Activated T-cell treated with anti-CD3 and anti-CD28 coated beads, Interleukin-2, amount 50 U/mL, for 24 hours (primary cell): ENCODE measurements around the gene NLRP1.

Source experiments
- DNase-seq: peaks from one replicate; pipeline ENCODE4 v3.0.0-alpha.2; 2020
- H3K27ac Mint-ChIP-seq: 2 replicates; pipeline ENCODE4 v1.8.0; 2020; ENCODE audit warnings: mild to moderate bottlenecking, mixed read lengths
- H3K27me3 Mint-ChIP-seq: 2 replicates; pipeline ENCODE4 v1.8.0; 2020; ENCODE audit warnings: mixed read lengths
- H3K36me3 Mint-ChIP-seq: 2 replicates; pipeline ENCODE4 v1.8.0; 2020; ENCODE audit warnings: low read depth, mixed read lengths
- H3K4me1 Mint-ChIP-seq: 2 replicates; pipeline ENCODE4 v1.8.0; 2020; ENCODE audit warnings: low read depth, mixed read lengths
- H3K4me3 Mint-ChIP-seq: 2 replicates; pipeline ENCODE4 v1.8.0; 2020; ENCODE audit warnings: mild to moderate bottlenecking, moderate library complexity, mixed read lengths
- H3K9me3 Mint-ChIP-seq: 2 replicates; pipeline ENCODE4 v1.8.0; 2020; ENCODE audit warnings: mixed read lengths

NLRP1 gene

GRCh38 chr17:5605452-5605851 is 21.1 kb upstream of the NLRP1 start:
- H3K4me3 Mint-ChIP-seq, result no peak overlapping the region

GRCh38 chr17:5600041-5600440 is 15.7 kb upstream of the NLRP1 start:
- no peak overlapping the region for H3K4me3 Mint-ChIP-seq
- H3K27ac Mint-ChIP-seq, result no peak overlapping the region
- no peaks in the 10 kb centered on the region for H3K9me3 Mint-ChIP-seq
- no peaks in the 10 kb centered on the region for H3K4me1 Mint-ChIP-seq
- H3K27me3 Mint-ChIP-seq, result peaks cover 65% of the 10 kb centered on the region
- no peak for DNase-seq
- H3K36me3 Mint-ChIP-seq, result no peaks in the 10 kb centered on the region

More at GRCh38 chr17:5605452-5605851, 21.1 kb upstream of the NLRP1 start:
- no peak for DNase-seq
- peaks cover 41% of the 10 kb centered on the region for H3K27me3 Mint-ChIP-seq
- H3K36me3 Mint-ChIP-seq, result no peaks in the 10 kb centered on the region
- H3K9me3 Mint-ChIP-seq, result no peaks in the 10 kb centered on the region
- H3K4me1 Mint-ChIP-seq, result no peaks in the 10 kb centered on the region
- H3K27ac Mint-ChIP-seq, result no peak overlapping the region

GRCh38 chr17:5598457-5598856 is 14.1 kb upstream of the NLRP1 start:
- Mint-ChIP-seq H3K4me1 (no peaks in the 10 kb centered on the region), H3K27me3 (peaks cover 68% of the 10 kb centered on the region), H3K27ac (no peak overlapping the region), H3K36me3 (no peaks in the 10 kb centered on the region), H3K9me3 (no peaks in the 10 kb centered on the region), H3K4me3 (no peak overlapping the region)
- DNase-seq, result no peak

- no peaks in the 10 kb centered on the region for H3K36me3 Mint-ChIP-seq
- DNase-seq, result no peak
- peaks cover 57% of the 10 kb centered on the region for H3K27me3 Mint-ChIP-seq
- no peak overlapping the region for H3K4me3 Mint-ChIP-seq
- no peaks in the 10 kb centered on the region for H3K9me3 Mint-ChIP-seq
- H3K27ac Mint-ChIP-seq, result no peak overlapping the region
- no peaks in the 10 kb centered on the region for H3K4me1 Mint-ChIP-seq
These were observed 12.1 kb upstream of the NLRP1 start for GRCh38 chr17:5596421-5596820.

- Mint-ChIP-seq H3K27me3 (peaks cover 51% of the 10 kb centered on the region), H3K9me3 (no peaks in the 10 kb centered on the region)
These were observed 11.5 kb upstream of the NLRP1 start for GRCh38 chr17:5595831-5596230.

GRCh38 chr17:5592382-5592781 is 8.1 kb upstream of the NLRP1 start:
- H3K4me3 Mint-ChIP-seq, result no peak overlapping the region
- H3K27me3 Mint-ChIP-seq, result peaks cover 25% of the 10 kb centered on the region
- no peak overlapping the region for H3K27ac Mint-ChIP-seq
- DNase-seq, result no peak
- no peaks in the 10 kb centered on the region for H3K36me3 Mint-ChIP-seq
- H3K9me3 Mint-ChIP-seq, result no peaks in the 10 kb centered on the region
- H3K4me1 Mint-ChIP-seq, result peaks cover 2% of the 10 kb centered on the region

More at GRCh38 chr17:5595831-5596230, 11.5 kb upstream of the NLRP1 start:
- H3K4me3 Mint-ChIP-seq, result no peak overlapping the region
- H3K27ac Mint-ChIP-seq, result no peak overlapping the region
- no peaks in the 10 kb centered on the region for H3K4me1 Mint-ChIP-seq
- no peak for DNase-seq
- no peaks in the 10 kb centered on the region for H3K36me3 Mint-ChIP-seq

- Mint-ChIP-seq H3K36me3 (no peaks in the 10 kb centered on the region), H3K27ac (no peak overlapping the region), H3K4me3 (no peak overlapping the region), H3K27me3 (peaks cover 22% of the 10 kb centered on the region), H3K4me1 (peaks cover 6% of the 10 kb centered on the region), H3K9me3 (no peaks in the 10 kb centered on the region)
- no peak for DNase-seq
These were observed 7.7 kb upstream of the NLRP1 start for GRCh38 chr17:5591966-5592365.

- Mint-ChIP-seq H3K4me1 (peaks cover 35% of the 10 kb centered on the region), H3K27me3 (peaks cover 1% of the 10 kb centered on the region), H3K36me3 (peaks cover 7% of the 10 kb centered on the region), H3K4me3 (no peak overlapping the region), H3K9me3 (no peaks in the 10 kb centered on the region), H3K27ac (no peak overlapping the region)
- DNase-seq, result no peak
These were observed 4.3 kb upstream of the NLRP1 start for GRCh38 chr17:5588584-5588983.

GRCh38 chr17:5587438-5588032 is 3.2 kb upstream of the NLRP1 start:
- Mint-ChIP-seq H3K4me3 (no peak overlapping the region), H3K36me3 (peaks cover 10% of the 10 kb centered on the region), H3K4me1 (peaks cover 45% of the 10 kb centered on the region), H3K27me3 (no peaks in the 10 kb centered on the region), H3K27ac (peak overlapping the region; percentile 50), H3K9me3 (no peaks in the 10 kb centered on the region)
- no peak for DNase-seq

GRCh38 chr17:5585836-5586521 is 1.7 kb upstream of the NLRP1 start:
- DNase-seq, result no peak
- H3K4me1 Mint-ChIP-seq, result peaks cover 61% of the 10 kb centered on the region
- H3K27me3 Mint-ChIP-seq, result no peaks in the 10 kb centered on the region
- H3K36me3 Mint-ChIP-seq, result peaks cover 25% of the 10 kb centered on the region
- H3K27ac Mint-ChIP-seq, result peak overlapping the region; percentile 97
- no peaks in the 10 kb centered on the region for H3K9me3 Mint-ChIP-seq
- H3K4me3 Mint-ChIP-seq, result peak overlapping the region; percentile 29

- H3K27ac Mint-ChIP-seq, result peak overlapping the region; percentile 97
- H3K4me1 Mint-ChIP-seq, result peaks cover 67% of the 10 kb centered on the region
- no peaks in the 10 kb centered on the region for H3K27me3 Mint-ChIP-seq
- H3K9me3 Mint-ChIP-seq, result no peaks in the 10 kb centered on the region
- H3K36me3 Mint-ChIP-seq, result peaks cover 32% of the 10 kb centered on the region
- no peak for DNase-seq
- H3K4me3 Mint-ChIP-seq, result no peak overlapping the region
These were observed 1.0 kb upstream of the NLRP1 start for GRCh38 chr17:5585287-5585794.

- H3K27ac Mint-ChIP-seq, result peak overlapping the region; percentile 97
- DNase-seq, result peak; percentile 46
- peaks cover 48% of the 10 kb centered on the region for H3K36me3 Mint-ChIP-seq
- no peaks in the 10 kb centered on the region for H3K9me3 Mint-ChIP-seq
- H3K4me1 Mint-ChIP-seq, result peaks cover 78% of the 10 kb centered on the region
- no peaks in the 10 kb centered on the region for H3K27me3 Mint-ChIP-seq
- H3K4me3 Mint-ChIP-seq, result peak overlapping the region; percentile 95
These were observed 605 bp downstream of the NLRP1 start for GRCh38 chr17:5583426-5584382.

- Mint-ChIP-seq H3K36me3 (peaks cover 58% of the 10 kb centered on the region), H3K9me3 (no peaks in the 10 kb centered on the region), H3K4me1 (peaks cover 84% of the 10 kb centered on the region), H3K27ac (peak overlapping the region; percentile 97), H3K27me3 (no peaks in the 10 kb centered on the region), H3K4me3 (peak overlapping the region; percentile 95)
- DNase-seq, result no peak
These were observed 1.8 kb downstream of the NLRP1 start for GRCh38 chr17:5582209-5583185.
